Gastrocnemius medialis (tissue), 4 donors: Measurements from ENCODE around the gene ARSH.

Experiments
- POLR2A ChIP-seq, 2 donors: fragments of 450-650 bp; IDR thresholded peaks; one replicate each; pipeline ENCODE4 v1.6.1; 2017; ENCODE audit warnings: antibody characterized with exemption in 2 of 2, mild to moderate bottlenecking in 2 of 2, moderate library complexity in 2 of 2
- TF ChIP-seq, protein P1 (sequence below), 5 experiments: fragments of 450-650 bp in 3 of 5; fragments of 200-600 bp in 2 of 5; sonication (generic) in 2 of 5; IDR thresholded peaks in 4 of 5; conservative IDR thresholded peaks in 1 of 5; 1 replicate in 4 of 5; 2 replicates in 1 of 5; pipeline ENCODE4 v1.5.1; 2016 to 2019; ENCODE audit warnings: antibody characterized with exemption in 5 of 5, mild to moderate bottlenecking in 3 of 5, moderate library complexity in 3 of 5

- TF ChIP-seq, protein P1, sequence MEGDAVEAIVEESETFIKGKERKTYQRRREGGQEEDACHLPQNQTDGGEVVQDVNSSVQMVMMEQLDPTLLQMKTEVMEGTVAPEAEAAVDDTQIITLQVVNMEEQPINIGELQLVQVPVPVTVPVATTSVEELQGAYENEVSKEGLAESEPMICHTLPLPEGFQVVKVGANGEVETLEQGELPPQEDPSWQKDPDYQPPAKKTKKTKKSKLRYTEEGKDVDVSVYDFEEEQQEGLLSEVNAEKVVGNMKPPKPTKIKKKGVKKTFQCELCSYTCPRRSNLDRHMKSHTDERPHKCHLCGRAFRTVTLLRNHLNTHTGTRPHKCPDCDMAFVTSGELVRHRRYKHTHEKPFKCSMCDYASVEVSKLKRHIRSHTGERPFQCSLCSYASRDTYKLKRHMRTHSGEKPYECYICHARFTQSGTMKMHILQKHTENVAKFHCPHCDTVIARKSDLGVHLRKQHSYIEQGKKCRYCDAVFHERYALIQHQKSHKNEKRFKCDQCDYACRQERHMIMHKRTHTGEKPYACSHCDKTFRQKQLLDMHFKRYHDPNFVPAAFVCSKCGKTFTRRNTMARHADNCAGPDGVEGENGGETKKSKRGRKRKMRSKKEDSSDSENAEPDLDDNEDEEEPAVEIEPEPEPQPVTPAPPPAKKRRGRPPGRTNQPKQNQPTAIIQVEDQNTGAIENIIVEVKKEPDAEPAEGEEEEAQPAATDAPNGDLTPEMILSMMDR (IDR thresholded peaks at IDR 0.05 in 4 of 5, conservative IDR thresholded peaks at IDR 0.05 in 1 of 5), result no peak
- no peak for TF ChIP-seq POLR2A (IDR thresholded peaks at IDR 0.05)
Observed at GRCh38 chrX:3037218-3037617, 30.9 kb downstream of the ARSH start.
